Measurements from ENCODE around the gene WNT2.
"Not testable (repeated sequence)": the region's sequence is repeated elsewhere in the genome, so short reads cannot be mapped to it uniquely, and the experiment has no call there.

The WNT2 gene

DNA sequence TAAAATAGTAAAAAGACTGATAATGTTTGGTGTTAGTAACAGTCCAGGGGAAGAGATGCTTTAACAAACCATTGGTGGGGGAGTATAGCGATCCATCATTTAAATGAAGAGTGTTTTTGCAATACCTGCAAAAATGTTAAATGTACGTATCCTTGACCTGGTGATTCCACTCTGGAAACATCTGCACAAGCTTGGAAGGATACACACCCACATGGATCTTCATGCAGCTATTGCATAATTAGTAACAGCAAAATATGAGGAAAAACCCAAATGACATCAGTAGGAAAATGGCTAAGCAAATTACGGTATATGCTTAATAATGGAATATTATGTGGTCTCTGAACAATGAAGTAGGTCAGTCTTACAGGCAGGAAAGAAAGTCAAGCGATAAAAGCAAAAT is 20.5 kb downstream of the WNT2 start:
- DNase-seq: no peak

DNA sequence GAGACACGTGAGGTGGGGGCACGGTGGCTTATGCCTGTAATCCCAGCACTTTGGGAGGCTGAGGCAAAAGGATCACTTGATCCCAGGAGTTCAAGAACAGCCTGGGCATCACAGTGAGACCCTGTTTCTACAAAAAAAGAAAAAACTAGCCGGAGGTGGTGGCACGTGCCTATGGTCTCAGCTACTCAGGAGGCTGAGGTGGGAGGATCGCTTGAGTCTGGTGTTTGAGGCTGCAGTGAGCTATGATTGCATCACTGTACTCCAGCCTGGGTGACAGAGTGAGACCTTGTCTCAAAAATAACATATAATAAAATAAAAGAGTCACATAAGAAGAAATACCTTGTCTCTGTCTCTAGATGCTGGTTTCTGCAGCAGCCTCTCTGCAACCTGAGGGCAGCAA is 22.4 kb downstream of the WNT2 start:
- not testable (repeated sequence) for DNase-seq

DNA sequence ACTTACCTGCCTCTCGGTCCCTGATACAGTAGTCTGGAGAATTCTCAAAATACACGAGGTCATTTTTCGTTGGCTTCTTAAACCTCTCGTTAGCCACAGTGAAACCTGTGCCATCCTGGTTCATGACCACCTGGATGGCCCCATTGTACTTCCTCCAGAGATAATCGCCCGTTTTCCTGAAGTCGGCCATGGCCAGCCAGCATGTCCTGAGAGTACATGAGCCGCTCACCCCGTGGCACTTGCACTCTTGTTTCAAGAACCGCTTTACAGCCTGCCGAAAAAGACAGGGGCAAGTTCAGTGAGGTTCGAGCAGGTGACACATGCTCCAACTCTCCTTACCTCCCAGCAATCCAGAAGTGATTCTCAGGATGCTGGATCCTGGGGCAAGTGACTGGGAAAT is 25.3 kb downstream of the WNT2 start:
- DNase-seq: no peak

DNA sequence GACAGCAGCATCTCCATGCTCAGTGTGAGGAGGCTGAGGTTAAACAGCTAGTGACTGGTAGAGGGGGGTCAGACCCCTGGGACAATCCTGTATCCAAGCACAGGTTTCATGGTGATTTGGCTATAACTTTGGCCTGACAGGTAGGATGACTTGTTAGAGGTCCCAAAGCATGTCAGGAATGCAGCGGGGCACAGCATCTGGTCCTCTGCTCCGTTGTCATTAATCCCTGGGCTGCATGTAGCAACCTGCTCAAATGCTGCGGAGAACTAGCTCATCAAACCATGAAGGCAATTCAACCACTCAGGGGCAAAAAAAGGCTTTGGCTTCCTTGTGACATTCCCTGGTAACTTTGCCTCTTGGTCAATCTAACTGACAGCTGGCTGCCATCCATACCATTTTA is 26.8 kb downstream of the WNT2 start:
- DNase-seq: no peak

DNA sequence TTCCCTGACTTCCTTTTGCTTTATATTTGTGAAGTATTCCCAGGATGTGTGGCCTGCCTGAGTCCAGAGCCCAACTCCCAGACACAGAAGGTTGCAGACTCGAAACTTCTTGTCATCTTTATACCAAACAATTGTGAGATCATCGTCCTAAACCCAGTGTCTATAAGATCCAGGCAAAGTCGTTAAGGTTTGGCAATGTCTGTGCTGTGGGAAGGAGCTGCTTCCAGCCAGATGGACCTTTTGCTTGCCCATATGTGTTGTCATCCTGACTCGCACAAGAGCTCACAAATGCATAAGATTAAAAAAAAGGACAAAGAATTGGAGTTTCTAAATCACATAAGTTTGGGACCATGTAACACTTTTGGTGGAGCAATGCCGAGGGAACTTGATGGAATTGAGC is 37.0 kb downstream of the WNT2 start:
- DNase-seq: no peak

DNA sequence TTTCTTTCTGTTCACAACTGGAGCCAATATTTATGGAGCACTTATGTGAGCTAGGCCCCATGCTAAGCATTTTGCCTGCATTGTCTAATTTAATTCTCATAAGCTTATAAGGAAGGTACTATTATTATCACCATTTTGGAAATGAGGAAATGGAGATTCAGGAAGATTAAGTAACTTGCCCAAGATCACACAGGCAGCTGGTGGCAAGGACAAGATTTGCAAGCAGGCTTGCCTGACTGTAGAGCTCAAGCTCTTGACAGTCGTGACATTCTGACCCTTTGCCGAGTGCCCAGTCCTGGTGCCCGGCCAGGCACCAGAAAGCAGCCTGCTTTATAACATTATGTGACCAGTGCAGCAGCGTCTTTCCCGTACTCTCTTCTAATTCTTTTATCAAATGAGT is 38.2 kb downstream of the WNT2 start:
- DNase-seq: no peak

DNA sequence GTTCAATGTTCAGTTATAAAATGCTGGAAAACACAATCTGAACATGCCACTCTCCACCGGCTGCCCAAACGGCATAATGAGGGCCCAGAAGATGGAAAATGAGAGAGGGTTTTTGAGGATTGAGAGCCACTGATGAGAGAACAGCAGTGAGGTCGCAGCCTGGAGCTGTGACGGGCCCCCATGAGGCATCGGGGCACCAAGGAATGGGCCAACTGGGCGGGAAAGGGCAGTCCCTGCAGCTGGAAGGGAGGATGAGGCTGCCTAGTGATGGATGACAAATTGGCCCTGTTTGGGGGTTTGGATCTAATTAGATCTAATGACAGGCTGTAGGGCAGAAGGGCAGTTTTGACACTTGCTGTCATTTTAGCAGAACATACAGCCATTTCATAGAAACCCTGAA is 39.1 kb downstream of the WNT2 start:
- DNase-seq: no peak

DNA sequence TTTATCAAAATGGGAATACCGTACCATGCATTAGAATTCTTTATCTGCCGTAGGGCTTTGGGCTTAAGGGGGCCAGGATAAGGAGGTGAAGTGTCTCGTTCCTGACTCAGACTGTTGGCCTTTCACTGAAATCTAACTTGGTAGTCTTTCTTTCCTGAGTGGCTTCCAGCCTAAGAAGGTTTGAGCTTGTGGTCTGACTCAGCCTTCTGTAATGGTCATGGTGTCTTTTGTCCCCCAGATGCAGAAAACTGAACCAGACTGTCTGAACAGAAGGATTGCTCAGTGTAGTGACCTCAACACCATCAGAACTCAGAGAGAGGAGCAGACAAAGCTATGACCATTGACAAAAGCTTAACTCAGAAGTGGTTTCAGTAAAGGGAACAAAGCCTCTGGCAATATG is 39.5 kb downstream of the WNT2 start:
- DNase-seq: no peak

DNA sequence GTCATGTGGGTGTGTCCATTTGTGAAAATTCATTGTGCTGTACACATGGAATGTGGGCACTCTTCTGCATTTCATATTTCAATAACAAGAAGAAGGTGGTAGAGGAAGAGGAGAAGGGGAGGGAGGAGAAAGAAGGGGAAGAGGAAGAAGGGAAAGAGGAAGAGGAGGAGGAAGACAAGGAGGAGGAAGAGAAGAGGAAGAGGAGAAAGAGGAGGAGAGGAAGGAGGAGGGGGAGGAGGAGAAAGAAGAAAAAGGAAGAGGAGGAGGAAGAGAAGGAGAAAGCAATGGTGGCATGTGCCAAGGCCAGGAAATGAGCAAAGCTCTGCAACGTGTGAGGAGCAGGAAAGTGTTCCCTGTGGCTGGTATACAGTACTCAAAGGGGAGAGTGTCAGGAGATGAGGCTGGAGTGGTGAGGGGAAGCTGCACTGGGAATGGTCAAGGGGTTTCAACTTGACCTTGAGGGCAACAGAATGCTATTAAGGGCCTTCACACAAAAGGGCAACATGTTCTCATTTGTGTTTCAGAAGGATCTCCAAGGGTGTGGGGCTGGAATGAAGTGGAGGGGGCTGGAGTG is 40.5 kb downstream of the WNT2 start:
- DNase-seq: no peak

DNA sequence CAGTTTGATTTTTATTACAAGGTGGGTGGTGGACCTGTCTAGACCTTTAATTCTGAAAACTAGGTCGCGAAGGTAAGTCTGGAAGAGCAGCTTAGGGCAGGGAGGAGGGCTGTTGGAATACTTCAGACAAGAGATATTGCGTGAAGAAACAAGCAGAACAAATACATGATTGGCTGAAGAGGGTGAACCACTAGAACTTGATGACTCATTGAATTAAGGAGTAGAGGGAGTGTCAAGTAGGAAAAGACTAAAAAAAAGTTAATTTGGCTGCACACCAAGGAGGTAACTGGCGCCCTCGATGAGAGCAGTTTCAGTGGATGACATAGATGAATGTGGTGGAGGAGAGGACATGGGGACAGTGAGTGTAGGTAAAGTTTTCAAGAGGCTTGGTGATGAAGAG is 41.3 kb downstream of the WNT2 start:
- no peak for DNase-seq

DNA sequence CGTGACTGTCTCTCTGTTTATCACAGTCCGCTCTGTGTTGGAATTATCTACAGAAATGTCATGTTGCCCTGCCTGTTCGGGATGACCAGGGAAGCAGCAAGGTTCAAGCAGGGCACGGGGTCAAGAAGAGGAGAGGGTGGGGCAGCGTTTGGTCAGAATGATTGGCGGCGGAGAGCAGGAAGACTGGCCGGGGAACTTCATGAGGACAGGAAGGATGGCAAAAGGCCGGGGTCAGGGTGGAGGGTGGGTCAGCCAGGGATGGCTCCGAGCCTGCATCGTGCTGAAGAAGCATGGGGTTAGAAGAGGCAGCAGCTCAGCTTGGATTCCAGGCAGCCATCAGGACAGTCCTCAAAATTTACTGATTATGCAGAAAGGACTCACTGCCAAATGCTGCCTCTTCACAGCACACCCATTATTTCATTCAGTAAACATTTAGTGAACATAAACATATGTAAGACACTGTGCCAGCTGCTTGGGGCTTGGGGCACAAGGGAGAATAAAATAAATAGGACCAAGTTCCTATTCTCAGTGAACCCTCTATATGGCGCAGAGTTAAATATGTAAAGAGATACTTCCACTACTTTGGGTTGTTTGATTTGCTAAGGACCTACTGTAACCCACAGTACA is 42.8 kb downstream of the WNT2 start:
- no peak for DNase-seq

DNA sequence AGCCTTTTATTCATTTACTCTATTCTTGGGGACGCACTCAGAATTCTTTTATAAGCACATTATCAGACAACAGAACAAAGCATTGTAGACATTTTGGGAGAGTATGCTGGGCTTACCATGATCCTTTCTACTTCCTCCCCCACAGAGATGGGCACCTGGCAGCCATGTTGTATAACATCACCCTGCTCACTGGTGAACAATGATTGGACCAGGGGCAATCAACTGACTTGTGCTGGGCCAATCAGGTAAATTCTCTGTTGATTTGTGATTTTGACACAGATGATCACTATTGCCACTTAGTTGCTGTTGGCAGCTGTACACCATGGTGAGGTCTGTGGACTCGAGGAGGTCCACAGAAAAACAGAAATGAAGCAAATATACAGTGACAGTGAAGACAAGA is 43.7 kb downstream of the WNT2 start:
- no peak for DNase-seq

DNA sequence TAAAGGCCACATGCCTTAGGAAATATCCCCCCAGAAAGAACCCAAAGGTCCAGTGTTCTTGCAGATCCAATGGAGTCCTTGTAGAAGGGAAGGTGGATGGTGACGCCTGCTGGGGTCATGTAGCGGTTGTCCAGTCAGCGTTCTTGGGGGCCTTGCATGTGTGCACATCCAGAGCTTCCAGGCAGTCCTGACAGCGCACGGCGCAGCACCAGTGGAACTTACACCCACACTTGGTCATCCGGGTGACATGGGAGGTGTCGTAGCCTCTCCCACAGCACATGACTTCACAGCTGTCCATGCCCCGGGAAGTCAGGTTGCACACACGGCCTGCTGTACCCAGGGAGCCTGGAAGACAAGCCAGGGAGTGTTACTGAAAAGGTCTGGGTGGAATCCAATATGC is 44.8 kb downstream of the WNT2 start:
- DNase-seq: no peak

DNA sequence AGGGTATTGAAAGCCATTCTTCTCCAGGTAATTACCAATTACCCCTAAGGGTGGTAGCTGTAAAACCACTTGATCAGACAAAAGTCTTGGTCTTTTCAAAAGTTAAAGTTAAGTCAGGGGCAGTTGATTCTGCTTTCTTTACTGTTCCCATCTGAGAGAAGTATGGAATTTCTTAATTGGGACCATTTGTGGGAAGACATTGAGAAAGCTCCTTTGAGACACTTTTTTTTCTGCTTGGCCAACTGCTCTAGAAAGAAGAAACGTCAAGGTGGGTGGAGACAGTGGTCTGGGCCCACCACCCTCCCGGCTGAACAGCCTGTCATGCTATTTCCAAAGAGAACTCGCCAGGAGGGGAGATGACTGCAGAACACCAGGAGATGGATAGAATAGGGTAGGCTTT is 45.3 kb downstream of the WNT2 start:
- no peak for DNase-seq

DNA sequence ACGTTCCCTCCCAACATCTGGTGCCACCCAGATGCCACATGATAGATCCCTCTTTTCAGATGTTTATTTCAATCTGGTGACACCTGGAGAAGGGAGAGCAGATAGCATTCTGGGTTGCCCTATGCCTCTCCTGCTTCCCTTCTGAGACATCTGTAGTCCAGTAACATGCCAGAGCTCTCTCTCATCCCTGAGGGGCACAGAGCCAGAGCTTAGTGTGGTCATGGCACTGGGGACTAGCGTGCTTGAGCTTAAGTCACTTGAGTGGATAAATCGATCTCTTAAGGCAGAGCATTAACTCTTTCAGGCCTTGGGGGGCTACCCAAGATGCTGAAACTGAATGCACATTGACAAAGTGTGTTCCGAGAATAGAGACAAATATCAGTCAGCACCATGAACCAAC is 47.9 kb downstream of the WNT2 start:
- DNase-seq: no peak

DNA sequence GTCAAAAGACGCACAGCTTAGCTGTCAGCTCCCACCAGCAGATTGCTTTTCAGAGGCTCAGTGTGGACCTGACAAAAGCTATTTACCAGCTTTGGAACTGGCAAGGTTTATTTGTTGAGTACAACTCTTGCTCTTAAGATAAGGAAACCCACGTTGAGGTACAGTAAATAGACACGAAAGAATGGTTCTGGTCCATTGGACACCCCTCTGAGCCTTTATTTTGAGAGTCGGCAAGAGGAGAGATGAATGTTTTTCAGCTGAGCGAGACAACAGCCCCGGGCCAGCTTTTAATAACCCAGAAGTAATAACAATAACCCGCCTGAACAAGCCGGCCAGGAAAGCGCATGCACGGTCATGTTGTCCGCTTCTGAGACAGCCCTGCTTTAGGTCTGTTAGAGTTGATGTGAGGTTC is 49.0 kb downstream of the WNT2 start:
- no peak for DNase-seq

DNA sequence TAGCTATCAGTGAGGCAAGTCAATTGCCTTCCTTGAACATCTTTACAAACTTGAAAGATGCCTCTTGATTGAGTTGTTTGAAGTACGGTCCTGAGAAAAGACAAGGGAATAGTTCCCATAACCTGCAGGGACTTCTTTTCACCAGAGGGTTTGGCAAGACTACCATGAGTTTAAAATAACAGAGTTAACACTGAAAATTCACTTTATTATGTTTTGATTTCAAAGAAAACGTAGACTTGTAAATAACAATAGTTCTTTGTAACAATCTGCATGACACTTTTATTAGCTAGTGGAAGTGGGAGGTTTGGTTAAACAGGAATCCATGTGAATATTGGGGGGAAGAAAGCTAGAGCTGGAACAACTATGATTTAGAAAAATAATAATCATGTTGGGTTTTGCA is 49.5 kb downstream of the WNT2 start:
- DNase-seq: no peak

DNA sequence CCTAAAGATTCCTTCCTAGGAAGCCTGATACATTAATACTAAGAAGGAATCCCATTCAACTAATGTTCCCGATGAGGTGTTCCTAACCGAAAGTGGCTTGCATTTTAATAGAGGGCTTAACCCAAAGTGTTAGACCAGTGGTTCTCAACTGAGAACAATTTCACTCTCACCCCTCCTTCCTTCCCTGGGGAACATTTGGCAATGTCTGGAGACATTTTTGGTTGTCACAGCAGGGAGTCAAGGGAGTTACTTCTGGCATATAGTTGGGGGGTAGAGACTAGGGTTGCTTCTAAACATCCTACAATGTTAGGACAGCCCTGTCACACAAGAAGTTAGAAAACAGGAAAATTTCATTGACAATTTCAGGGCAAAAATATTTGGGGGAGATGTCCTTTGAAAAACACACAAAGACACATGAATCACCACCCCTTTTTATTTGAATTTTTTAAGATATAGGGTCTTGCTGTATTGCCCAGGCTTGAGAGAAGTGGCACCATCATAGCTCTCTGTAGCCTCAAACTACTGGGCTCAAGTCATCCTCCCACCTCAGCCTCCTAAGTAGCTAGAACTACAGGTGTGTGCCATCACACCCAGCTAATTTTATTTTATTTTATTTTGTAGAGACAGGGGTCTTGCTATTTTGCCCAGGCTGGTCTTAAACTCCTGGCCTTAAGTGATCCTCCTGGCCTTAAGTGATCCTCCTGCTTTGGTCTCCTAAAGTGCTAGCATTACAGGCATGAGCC is 50.7 kb downstream of the WNT2 start:
- DNase-seq: no peak

DNA sequence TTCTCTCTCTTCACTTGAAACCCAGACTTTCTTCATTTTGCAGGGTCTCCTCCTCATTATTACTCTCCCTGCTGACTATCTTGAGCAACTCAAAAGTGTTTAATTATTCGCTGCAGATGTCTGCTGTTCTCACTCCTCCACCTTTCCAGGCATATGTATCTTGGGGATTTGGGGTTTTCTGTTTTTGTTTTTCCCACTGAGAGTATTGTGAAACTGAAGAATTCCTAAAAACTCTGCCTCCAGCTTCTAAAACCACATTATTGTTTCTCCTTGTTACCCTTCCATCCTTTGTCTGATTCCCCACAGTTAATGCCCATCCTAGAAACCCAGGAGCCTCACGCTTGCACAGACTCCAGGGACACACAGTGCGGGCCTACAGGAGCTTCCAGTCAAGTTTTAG is 51.3 kb downstream of the WNT2 start:
- no peak for DNase-seq

DNA sequence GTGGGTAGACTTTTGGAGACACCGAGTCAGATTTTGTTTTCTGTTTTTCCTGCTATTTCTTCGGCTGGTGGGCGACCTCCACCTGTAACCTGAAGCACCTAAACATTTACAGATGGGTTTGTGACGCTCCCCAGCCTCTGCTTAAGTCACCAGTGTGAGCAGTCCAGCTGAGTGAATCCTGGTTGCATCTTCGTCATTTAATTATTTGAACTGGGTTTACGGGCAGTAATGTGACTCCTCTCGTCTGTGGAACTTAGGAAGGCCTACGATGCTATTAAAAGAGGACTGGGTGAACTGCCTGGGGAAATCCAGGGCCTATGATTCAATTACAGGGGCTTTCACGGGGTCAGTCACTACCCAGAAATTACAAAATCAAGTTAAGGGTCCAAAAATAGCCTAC is 52.5 kb downstream of the WNT2 start:
- no peak for DNase-seq

DNA sequence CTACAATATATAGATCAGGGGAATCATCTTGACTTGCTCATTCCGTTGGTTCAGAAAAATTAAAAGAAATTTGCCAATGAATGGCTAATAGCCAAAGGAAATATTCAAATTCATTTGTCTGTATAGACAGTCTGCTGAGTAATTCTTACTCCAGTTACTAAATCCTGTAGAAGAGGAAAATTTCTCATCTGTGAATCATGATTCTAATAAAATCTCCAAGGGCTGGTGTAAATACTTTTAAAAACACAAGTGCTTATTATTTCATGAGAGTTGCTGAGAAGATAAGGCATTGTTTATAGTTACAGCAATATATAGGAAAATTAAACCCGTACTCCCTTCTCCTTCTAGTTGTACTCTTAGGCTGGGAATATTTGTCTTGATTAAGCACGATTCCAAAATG is 53.0 kb downstream of the WNT2 start:
- DNase-seq: no peak

DNA sequence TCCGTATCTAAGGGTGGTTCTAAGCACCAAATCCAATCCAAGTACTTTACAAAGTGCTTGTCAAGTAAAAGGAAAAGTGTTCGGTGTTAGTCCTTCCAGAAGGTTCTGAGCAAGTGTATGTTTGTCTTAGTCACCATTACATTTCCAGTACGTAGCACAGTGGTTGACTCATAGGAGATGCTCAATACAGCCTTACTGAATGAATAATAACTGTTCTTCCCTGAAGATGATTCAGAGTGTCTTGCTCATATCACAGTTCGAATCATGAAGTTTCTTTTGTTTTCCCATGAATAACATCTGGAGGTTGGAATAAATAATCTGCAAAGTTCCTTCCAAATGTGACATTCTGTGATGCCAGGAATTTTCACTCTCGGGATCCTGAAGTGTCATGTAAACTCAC is 53.4 kb downstream of the WNT2 start:
- no peak for DNase-seq

DNA sequence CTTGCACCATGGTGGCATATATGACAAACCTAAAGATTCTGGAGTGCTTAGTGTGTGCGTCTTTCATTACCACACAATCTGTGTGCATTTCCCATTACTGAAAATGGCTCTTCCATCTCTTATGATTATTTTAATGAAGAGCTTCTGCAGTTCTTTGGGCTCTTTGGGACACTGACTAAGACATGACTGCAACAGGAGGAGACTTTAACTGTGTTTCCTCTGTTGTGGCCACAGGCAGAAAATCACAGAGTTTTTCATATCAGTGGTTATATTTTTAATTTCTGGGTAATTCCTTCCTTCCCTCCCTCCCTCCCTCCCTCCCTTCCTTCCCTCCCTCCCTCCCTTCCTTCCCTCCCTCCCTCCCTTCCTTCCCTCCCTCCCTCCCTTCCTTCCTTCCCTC is 58.1 kb downstream of the WNT2 start:
- DNase-seq: no peak

DNA sequence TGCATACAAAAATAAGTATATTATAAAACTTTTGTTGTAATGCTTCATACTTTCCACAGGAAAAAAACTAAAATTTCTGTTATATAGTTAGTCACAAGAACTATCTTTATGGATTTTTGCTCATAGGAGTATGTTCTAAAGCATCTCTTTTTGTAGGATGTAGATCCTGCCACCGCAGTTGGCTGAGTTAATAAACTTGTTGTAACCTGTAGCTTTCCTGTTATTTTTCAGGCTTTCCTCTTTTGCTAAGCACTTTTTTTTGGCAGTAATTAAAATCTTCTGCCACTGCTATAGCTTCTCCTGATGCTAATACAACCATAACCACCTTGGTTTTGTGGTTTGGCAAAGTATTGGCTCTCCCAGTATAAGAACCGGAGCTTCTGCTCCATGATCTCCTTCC is 60.3 kb downstream of the WNT2 start:
- no peak for DNase-seq

DNA sequence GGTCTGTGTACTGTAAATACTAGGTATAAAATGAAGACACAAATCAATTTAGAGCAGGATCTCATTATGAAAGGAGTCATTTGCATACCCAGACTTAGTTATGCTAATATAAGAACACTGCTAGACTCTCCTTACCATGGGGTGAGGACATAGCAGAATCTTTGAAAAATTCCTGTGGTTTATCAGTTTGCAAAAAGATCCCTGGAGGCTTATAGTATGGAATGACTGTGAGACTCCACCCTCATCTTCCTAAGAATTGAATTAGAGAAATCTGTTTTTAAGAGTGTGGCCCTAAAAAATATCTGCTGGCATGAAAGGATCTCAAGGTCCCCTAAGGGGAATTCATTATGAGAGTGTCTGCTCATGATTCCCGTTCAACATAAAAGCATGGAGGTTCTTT is 63.2 kb downstream of the WNT2 start:
- DNase-seq: no peak
